H1 (cell line): Measurements from ENCODE around the gene CXADR. TPM values are rescaled to one million over a fixed set of nuclear protein-coding genes. Genes with fewer than 3 reads are reported as not detected.

ENCODE experiments used
- CBX5 ChIP-seq: fragments of 300-800, 300-1000 bp; sonication (generic); IDR thresholded peaks from 2 replicates; pipeline ENCODE4 v1.7.1; 2016; ENCODE audit warnings: antibody characterized with exemption, low read length, low read depth
- CTBP2 ChIP-seq: IDR thresholded peaks from 2 replicates; pipeline ENCODE4 v1.7.0; 2011; ENCODE audit warnings: borderline replicate concordance, mild to moderate bottlenecking, moderate library complexity, mixed read lengths, low read length; ENCODE audit not compliant: insufficient read depth, insufficient read length
- KDM5A ChIP-seq: fragments of 200-600 bp; IDR thresholded peaks from 2 replicates; pipeline ENCODE4 v1.7.1; 2012; ENCODE audit warnings: mild to moderate bottlenecking, low read length, inconsistent platforms, mixed read lengths
- POLR2AphosphoS5 ChIP-seq: IDR thresholded peaks from 2 replicates; pipeline ENCODE4 v1.6.1; 2011; ENCODE audit warnings: low read depth, low read length
- RAD21 ChIP-seq, 2 experiments: IDR thresholded peaks in 1 of 2; conservative IDR thresholded peaks in 1 of 2; 2 replicates each; pipeline ENCODE4 v1.6.1; 2011; ENCODE audit warnings: low read depth in 2 of 2, low read length in 2 of 2, improper control_type of control experiment in 1 of 2, inconsistent platforms in 1 of 2, mild to moderate bottlenecking in 1 of 2, moderate library complexity in 1 of 2
- RBBP5 ChIP-seq: IDR thresholded peaks from 2 replicates; pipeline ENCODE4 v1.7.1; 2012; ENCODE audit warnings: low read depth, mild to moderate bottlenecking, inconsistent platforms, low read length, moderate library complexity, borderline replicate concordance
- RNF2 ChIP-seq: fragments of 200-900, 300-1000 bp; sonication (generic); IDR thresholded peaks from 2 replicates; pipeline ENCODE4 v1.7.1; 2016; ENCODE audit warnings: borderline replicate concordance, low read depth, mild to moderate bottlenecking, antibody characterized with exemption, low read length; ENCODE audit not compliant: poor library complexity, severe bottlenecking; ENCODE audit errors: missing control alignments
- RXRA ChIP-seq: IDR thresholded peaks from 2 replicates; pipeline ENCODE4 v1.6.1; 2011; ENCODE audit warnings: low read depth, mild to moderate bottlenecking, low read length, moderate library complexity; ENCODE audit not compliant: insufficient read depth
- SP4 ChIP-seq: IDR thresholded peaks from 2 replicates; pipeline ENCODE4 v1.6.1; 2012; ENCODE audit warnings: low read length, inconsistent platforms
- TEAD4 ChIP-seq: IDR thresholded peaks from 2 replicates; pipeline ENCODE4 v1.6.1; 2012; ENCODE audit warnings: low read depth, low read length, inconsistent platforms, mixed read lengths
- polyA plus RNA-seq, 7 experiments: library from polyadenylated mRNA; depleted of rRNA in 3 of 7; stranded (reverse) in 5 of 7; unstranded in 2 of 7; fragments of >200 nt in 5 of 7; fragments of 200-250 nt in 2 of 7; gene quantifications; 1 replicate in 5 of 7; 2 replicates in 1 of 7; 4 replicates in 1 of 7; pipeline versions ENCODE4 v1.2.1 to v1.2.3, GENCODE V29; 2011 to 2013; ENCODE audit warnings: missing spikeins in 2 of 7, mixed read lengths in 2 of 7
- total RNA-seq: library from RNA; stranded (reverse); fragmentation: NEBNext Ultra II Directional; extraction: Animal tissue kit (Norgen Biotek cat#: 25700); gene quantifications from 2 replicates; pipeline ENCODE4 v1.2.1, GENCODE V29; 2021
- TF ChIP-seq, protein P1 (sequence below): fragments of 300-600 bp; sonication (generic); IDR thresholded peaks from 2 replicates; pipeline ENCODE4 v1.7.1; 2012; ENCODE audit warnings: low read length, moderate library complexity, mild to moderate bottlenecking, inconsistent platforms; ENCODE audit not compliant: insufficient replicate concordance

The CXADR gene
- total and polyA plus RNA-seq, 2 of the 8 experiments (the other 6 are each of a cell fraction or from before 2014, with no cell fraction given): 45.6 to 145 TPM

DNA sequence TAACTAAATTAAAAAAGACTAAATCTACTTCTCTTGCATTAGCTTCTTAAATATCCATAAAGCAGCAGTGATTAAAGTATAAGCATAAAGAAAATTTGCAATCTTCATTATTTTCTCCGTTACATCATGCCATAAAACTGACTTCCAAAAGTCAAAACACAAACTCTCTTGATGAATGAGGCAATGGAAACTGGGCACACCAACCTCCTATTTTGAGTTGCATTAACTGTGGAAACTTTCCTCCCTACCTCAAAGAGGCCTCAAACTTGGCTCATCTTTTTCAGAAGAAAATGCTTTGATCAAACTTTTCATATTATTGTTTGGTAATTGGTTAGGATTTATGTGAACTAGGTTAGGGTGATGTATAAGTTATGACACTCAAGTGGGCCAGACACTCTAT, 104.0 kb downstream of the CXADR start (continued):
- TF ChIP-seq, protein P1, sequence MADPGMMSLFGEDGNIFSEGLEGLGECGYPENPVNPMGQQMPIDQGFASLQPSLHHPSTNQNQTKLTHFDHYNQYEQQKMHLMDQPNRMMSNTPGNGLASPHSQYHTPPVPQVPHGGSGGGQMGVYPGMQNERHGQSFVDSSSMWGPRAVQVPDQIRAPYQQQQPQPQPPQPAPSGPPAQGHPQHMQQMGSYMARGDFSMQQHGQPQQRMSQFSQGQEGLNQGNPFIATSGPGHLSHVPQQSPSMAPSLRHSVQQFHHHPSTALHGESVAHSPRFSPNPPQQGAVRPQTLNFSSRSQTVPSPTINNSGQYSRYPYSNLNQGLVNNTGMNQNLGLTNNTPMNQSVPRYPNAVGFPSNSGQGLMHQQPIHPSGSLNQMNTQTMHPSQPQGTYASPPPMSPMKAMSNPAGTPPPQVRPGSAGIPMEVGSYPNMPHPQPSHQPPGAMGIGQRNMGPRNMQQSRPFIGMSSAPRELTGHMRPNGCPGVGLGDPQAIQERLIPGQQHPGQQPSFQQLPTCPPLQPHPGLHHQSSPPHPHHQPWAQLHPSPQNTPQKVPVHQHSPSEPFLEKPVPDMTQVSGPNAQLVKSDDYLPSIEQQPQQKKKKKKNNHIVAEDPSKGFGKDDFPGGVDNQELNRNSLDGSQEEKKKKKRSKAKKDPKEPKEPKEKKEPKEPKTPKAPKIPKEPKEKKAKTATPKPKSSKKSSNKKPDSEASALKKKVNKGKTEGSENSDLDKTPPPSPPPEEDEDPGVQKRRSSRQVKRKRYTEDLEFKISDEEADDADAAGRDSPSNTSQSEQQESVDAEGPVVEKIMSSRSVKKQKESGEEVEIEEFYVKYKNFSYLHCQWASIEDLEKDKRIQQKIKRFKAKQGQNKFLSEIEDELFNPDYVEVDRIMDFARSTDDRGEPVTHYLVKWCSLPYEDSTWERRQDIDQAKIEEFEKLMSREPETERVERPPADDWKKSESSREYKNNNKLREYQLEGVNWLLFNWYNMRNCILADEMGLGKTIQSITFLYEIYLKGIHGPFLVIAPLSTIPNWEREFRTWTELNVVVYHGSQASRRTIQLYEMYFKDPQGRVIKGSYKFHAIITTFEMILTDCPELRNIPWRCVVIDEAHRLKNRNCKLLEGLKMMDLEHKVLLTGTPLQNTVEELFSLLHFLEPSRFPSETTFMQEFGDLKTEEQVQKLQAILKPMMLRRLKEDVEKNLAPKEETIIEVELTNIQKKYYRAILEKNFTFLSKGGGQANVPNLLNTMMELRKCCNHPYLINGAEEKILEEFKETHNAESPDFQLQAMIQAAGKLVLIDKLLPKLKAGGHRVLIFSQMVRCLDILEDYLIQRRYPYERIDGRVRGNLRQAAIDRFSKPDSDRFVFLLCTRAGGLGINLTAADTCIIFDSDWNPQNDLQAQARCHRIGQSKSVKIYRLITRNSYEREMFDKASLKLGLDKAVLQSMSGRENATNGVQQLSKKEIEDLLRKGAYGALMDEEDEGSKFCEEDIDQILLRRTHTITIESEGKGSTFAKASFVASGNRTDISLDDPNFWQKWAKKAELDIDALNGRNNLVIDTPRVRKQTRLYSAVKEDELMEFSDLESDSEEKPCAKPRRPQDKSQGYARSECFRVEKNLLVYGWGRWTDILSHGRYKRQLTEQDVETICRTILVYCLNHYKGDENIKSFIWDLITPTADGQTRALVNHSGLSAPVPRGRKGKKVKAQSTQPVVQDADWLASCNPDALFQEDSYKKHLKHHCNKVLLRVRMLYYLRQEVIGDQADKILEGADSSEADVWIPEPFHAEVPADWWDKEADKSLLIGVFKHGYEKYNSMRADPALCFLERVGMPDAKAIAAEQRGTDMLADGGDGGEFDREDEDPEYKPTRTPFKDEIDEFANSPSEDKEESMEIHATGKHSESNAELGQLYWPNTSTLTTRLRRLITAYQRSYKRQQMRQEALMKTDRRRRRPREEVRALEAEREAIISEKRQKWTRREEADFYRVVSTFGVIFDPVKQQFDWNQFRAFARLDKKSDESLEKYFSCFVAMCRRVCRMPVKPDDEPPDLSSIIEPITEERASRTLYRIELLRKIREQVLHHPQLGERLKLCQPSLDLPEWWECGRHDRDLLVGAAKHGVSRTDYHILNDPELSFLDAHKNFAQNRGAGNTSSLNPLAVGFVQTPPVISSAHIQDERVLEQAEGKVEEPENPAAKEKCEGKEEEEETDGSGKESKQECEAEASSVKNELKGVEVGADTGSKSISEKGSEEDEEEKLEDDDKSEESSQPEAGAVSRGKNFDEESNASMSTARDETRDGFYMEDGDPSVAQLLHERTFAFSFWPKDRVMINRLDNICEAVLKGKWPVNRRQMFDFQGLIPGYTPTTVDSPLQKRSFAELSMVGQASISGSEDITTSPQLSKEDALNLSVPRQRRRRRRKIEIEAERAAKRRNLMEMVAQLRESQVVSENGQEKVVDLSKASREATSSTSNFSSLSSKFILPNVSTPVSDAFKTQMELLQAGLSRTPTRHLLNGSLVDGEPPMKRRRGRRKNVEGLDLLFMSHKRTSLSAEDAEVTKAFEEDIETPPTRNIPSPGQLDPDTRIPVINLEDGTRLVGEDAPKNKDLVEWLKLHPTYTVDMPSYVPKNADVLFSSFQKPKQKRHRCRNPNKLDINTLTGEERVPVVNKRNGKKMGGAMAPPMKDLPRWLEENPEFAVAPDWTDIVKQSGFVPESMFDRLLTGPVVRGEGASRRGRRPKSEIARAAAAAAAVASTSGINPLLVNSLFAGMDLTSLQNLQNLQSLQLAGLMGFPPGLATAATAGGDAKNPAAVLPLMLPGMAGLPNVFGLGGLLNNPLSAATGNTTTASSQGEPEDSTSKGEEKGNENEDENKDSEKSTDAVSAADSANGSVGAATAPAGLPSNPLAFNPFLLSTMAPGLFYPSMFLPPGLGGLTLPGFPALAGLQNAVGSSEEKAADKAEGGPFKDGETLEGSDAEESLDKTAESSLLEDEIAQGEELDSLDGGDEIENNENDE: no peak
- TF ChIP-seq RXRA (no peak), SP4 (no peak), POLR2AphosphoS5 (no peak), RAD21 (IDR thresholded peaks at IDR 0.05 in 1 of 2, conservative IDR thresholded peaks at IDR 0.05 in 1 of 2; ENCODE audit: low read depth in 2 of 2, low read length in 2 of 2) (no peak), TEAD4 (no peak), CBX5 (no peak), KDM5A (no peak), CTBP2 (no peak), RNF2 (no peak), RBBP5 (no peak)
